ENCODE data around the gene GPR180. TPM values are rescaled to one million over a fixed set of nuclear protein-coding genes. Genes with fewer than 3 reads are reported as not detected.

Gene GPR180
- total and polyA plus RNA-seq, 10 of the 15 experiments (the other 5 are each of a cell fraction or from before 2014, with no cell fraction given), result 1.6 to 7.2 (median 5.3) TPM

DNA sequence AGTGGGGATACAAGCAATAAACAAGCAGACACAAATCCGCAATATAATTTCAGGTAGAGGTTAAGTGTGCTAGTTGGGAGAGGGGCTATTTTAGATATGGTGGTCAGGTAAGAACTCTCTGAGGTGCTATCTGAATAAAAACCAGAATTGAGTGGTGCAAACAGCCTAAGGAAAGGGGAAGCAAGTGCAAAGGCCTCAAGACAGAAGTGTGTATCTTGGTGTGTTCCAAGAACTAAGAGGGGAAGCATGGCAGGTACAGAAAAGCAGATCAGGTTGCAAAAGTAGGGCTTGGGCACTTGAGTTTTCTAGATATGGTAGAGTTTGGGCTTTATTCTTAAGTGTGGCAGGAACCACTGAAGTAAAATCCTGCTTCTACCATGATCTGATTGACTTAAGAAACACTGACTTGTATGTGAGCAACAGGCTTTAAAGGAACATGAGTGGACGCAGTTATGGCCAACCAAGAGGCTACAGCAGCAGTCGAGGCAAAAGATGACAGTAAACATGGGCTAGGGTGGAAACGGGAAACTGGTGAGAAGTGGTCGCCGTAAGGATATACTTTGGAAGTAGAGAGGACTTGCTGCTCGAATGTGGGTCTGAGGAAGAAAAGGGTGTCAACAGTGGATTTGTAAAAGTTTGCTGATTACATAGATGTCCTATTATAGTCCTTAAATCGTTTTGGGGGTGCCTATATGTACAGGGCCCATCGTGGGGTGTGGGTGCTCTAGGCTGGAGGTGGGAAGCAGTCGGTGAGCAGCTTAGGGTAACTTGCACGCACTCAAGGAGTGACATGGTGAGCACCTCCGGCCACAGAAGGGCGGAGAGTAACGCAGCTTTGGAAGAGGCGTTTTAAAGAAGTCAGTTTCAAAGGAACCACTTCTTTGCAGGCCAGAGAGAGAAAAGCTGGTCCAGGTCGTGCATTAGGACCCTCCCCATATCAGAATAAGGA lies 6.4 kb upstream of the GPR180 start:
- H3K36me3 ChIP-seq (ENCODE audit: control insufficient read depth in 2 of 2, insufficient read depth in 2 of 2, low read length in 1 of 2), result 0 out of 4 replicates have a peak, but pooled peaks cover 0 to 2% of the 10 kb centered on the region in 2 experiments
- H3K27ac ChIP-seq (ENCODE audit: control insufficient read depth, insufficient read depth), result peak overlapping the region; percentile 91
- intact Hi-C loops (cut with micrococcal nuclease; ENCODE audit: unreplicated experiment) (loop anchor here (1.0 kb wide), 1 partner anchor 46 kb away; no protein-coding TSS in a partner anchor), in situ Hi-C loops (cut with MboI) (no loop called here)
- POLR2A ChIA-PET, result interaction anchor here (1.3 to 2.3 kb wide), 5 partner anchors 9 to 45 kb away, joined by 3 to 22 read pairs (median 6); no protein-coding TSS in a partner anchor
- RAD21 ChIA-PET (ENCODE audit: unreplicated experiment), result interaction anchor here (1.1 to 2.4 kb wide), 3 partner anchors 19 to 45 kb away, joined by 3 to 10 read pairs (median 10); no protein-coding TSS in a partner anchor
- TSS peak; percentile 75 for BruUV-seq (replicated peaks)
- no peaks in the 10 kb centered on the region for H3K27me3 ChIP-seq (replicated peaks in 1 of 2; ENCODE audit: control insufficient read depth in 2 of 2, insufficient read depth in 2 of 2, low read length in 1 of 2)
- peak overlapping the region; percentile 84 for H2AFZ ChIP-seq (ENCODE audit: control insufficient read depth, low read depth, low read length)
- CTCF ChIA-PET, result interaction anchor here (0.7 to 2.5 kb wide), 3 partner anchors 9 to 46 kb away, joined by 5 to 16 read pairs (median 8); no protein-coding TSS in a partner anchor
- no peaks in the 10 kb centered on the region for H3K9me3 ChIP-seq (replicated peaks; ENCODE audit: control insufficient read depth, insufficient read depth, low read length)
- H3K79me2 ChIP-seq (ENCODE audit: control insufficient read depth, insufficient read depth, low read length), result peaks cover 37% of the 10 kb centered on the region
- peak overlapping the region; percentile 74 for H3K4me3 ChIP-seq
- under 1% methylated on average over 16 of the region's 16 CpGs for WGBS (ENCODE audit: insufficient coverage, insufficient replicate concordance, low lambda C conversion rate, missing lambda C conversion rate)
- no peak for TF ChIP-seq E2F4 (IDR thresholded peaks at IDR 0.05; ENCODE audit: low read depth, low read length)
- TF ChIP-seq WRNIP1 (IDR thresholded peaks at IDR 0.05; ENCODE audit: borderline replicate concordance, low read depth, low read length), result no peak
- 0 out of 2 replicates have a peak, but pooled peaks have one; percentile 21 for TF ChIP-seq NFIC (IDR thresholded peaks at IDR 0.05; ENCODE audit: low read depth, low read length)
- no peak for TF ChIP-seq SUZ12 (IDR thresholded peaks at IDR 0.05; ENCODE audit: unreplicated experiment)
- 0 out of 2 replicates have a peak, but pooled peaks have one; percentile 3 for TF ChIP-seq IRF4 (IDR thresholded peaks at IDR 0.05; ENCODE audit: low read depth, low read length)
- TF ChIP-seq MTA3 (IDR thresholded peaks at IDR 0.05; ENCODE audit: borderline replicate concordance, low read length), result 0 out of 2 replicates have a peak, but pooled peaks have one; percentile 22
- H3K4me2 ChIP-seq (ENCODE audit: control insufficient read depth, insufficient read depth), result peak overlapping the region; percentile 96
- FAIRE-seq (peak; percentile 41), DNase-seq (ENCODE audit: low read depth, low spot score) (no peak), ATAC-seq (peak; percentile 73)
- H3K9ac ChIP-seq (ENCODE audit: control insufficient read depth, insufficient read depth, low read length), result peak overlapping the region; percentile 92
- H4K20me1 ChIP-seq (ENCODE audit: control insufficient read depth, insufficient read depth), result no peaks in the 10 kb centered on the region
- SMC1A ChIA-PET (ENCODE audit: uncharacterized antibody, unreplicated experiment), result interaction anchor here (0.9 to 2.0 kb wide), 7 partner anchors 9 to 809 kb away, joined by 3 to 11 read pairs (median 3); no protein-coding TSS in a partner anchor
- peaks cover 3% of the 10 kb centered on the region; the same call in 1 of the 2 replicates for H3K4me1 ChIP-seq (ENCODE audit: control insufficient read depth, insufficient read depth, low read length)
